HG03064 (cell line): ENCODE measurements around the gene AVPR2.

Experiments
- ATAC-seq: cut with Tn5 transposase; IDR thresholded peaks from one replicate; pipeline ENCODE4 v1.9.1; 2021; ENCODE audit warnings: low read depth; ENCODE audit not compliant: unreplicated experiment

The AVPR2 gene

GRCh38 chrX:153870791-153871360, 33.6 kb upstream of the AVPR2 start:
- no peak for ATAC-seq

GRCh38 chrX:153871451-153871850, 33.0 kb upstream of the AVPR2 start:
- ATAC-seq = no peak

- ATAC-seq = no peak
These were observed 32.3 kb upstream of the AVPR2 start for GRCh38 chrX:153871946-153872878.

GRCh38 chrX:153873282-153874084, 31.0 kb upstream of the AVPR2 start:
- ATAC-seq = no peak

- no peak for ATAC-seq
These were observed 30.4 kb upstream of the AVPR2 start for GRCh38 chrX:153874085-153874365.

GRCh38 chrX:153874366-153875125, 29.9 kb upstream of the AVPR2 start:
- no peak for ATAC-seq

GRCh38 chrX:153875391-153876111, 28.9 kb upstream of the AVPR2 start:
- no peak for ATAC-seq

- ATAC-seq = no peak
These were observed 28.4 kb upstream of the AVPR2 start for GRCh38 chrX:153876112-153876491.

GRCh38 chrX:153877571-153878261, 26.8 kb upstream of the AVPR2 start:
- no peak for ATAC-seq

GRCh38 chrX:153878345-153878744, 26.1 kb upstream of the AVPR2 start:
- ATAC-seq = no peak

- ATAC-seq = no peak
These were observed 25.4 kb upstream of the AVPR2 start for GRCh38 chrX:153878969-153879653.

GRCh38 chrX:153879741-153880439, 24.6 kb upstream of the AVPR2 start:
- no peak for ATAC-seq

- ATAC-seq = no peak
These were observed 24.0 kb upstream of the AVPR2 start for GRCh38 chrX:153880440-153880815.

- ATAC-seq = no peak
These were observed 23.2 kb upstream of the AVPR2 start for GRCh38 chrX:153881281-153881680.

- ATAC-seq = no peak
These were observed 22.4 kb upstream of the AVPR2 start for GRCh38 chrX:153882086-153882498.

- no peak for ATAC-seq
These were observed 21.9 kb upstream of the AVPR2 start for GRCh38 chrX:153882557-153882956.

GRCh38 chrX:153883163-153883843, 21.2 kb upstream of the AVPR2 start:
- ATAC-seq = no peak

- no peak for ATAC-seq
These were observed 20.3 kb upstream of the AVPR2 start for GRCh38 chrX:153884136-153884535.
